Glomerular endothelial cell (primary cell): Measurements from ENCODE around the gene RELB. TPM values are rescaled to one million over a fixed set of nuclear protein-coding genes. Genes with fewer than 3 reads are reported as not detected.

Experiments used
- DNase-seq: peaks from one replicate; pipeline ENCODE4 v3.0.0-alpha.2; 2011; ENCODE audit warnings: low read depth, low spot score; ENCODE audit errors: extremely low read depth
- total RNA-seq: library from RNA; depleted of rRNA; stranded (reverse); fragments of >200 nt; gene quantifications from 2 replicates; pipeline ENCODE4 v1.2.3, GENCODE V29; 2015

The RELB gene
- total RNA-seq, 1 donor from 2014 or later = 46.9 TPM

GRCh38 chr19:45057444-45057843, 56.2 kb downstream of the RELB start:
- DNase-seq = no peak

DNA sequence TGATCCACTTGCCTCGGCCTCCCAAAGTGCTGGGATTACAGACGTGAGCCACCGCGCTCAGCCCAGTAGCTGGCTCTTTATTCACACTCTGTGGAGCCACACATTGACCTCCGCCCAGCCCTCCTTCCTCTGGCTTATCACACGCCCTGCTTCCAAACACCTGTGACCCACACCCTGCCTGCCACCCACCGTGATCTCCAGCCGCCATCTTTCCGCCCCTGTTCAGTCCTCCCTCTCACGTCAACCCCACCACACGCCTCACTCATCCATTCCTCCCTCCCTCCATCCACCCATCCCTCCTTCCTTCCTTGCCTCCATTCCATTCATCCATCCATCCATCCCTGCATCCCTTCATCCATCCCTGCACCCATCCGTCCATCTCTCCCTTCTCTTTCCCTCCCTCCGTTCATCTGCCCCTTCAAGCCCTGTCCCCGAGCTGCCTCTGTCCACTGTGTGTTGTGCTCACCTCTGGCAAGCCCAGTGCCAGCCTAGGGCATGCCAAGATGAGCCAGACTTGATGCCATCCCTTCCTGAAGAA, 57.4 kb downstream of the RELB start:
- DNase-seq = no peak

DNA sequence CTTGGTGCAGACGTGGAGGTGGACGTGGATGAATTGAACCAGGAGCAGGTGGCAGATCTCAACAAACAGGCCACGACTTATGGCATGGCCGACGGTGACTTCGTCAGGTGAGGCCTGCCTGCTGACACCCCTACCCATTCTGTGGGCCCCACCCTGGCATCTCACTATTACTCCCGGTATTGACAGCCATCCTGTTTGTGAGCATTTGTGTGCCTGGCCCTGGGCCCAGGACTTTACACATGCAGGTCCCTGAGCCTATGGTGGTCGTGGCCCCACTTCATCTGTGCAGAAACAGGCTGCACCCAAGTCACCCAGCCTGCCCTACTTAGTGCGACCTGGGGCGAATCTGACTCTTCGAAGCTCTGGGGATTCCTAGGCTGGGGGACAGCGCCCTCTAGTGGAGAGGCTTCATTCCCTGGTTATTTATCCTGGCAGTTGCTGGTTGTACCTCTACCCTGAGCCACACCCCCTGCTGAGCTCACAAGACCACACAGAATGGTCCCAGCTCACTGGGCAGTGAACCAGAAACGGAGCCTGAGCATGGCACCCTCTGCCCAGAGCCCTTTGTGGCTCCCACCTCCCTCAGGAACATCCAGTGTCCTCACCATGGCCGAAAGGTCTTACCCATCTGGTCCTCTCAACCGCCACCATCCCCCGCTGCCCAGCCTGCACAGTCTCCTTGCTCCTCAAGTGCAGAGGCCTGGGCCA, 58.1 kb downstream of the RELB start:
- DNase-seq = peak; percentile 44

DNA sequence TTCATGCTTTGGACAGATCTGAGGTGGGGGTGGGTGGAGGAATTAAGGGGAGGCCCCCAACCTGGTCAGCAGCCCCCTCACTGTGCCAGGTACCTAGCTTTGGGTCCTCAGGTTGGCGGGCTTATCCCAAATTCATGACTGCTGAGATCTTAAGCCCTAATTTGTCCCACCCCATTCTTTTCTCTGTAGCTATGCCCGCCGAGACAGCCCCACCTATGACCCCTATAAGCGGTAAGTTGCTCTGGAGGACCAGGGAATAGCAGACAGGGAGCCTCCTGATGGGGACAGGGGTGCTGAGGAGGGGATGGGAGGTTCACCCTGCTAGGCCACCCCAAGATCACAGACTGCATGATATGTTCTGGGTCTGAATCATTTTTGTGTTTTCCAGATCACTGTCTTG, 60.7 kb downstream of the RELB start:
- no peak for DNase-seq

DNA sequence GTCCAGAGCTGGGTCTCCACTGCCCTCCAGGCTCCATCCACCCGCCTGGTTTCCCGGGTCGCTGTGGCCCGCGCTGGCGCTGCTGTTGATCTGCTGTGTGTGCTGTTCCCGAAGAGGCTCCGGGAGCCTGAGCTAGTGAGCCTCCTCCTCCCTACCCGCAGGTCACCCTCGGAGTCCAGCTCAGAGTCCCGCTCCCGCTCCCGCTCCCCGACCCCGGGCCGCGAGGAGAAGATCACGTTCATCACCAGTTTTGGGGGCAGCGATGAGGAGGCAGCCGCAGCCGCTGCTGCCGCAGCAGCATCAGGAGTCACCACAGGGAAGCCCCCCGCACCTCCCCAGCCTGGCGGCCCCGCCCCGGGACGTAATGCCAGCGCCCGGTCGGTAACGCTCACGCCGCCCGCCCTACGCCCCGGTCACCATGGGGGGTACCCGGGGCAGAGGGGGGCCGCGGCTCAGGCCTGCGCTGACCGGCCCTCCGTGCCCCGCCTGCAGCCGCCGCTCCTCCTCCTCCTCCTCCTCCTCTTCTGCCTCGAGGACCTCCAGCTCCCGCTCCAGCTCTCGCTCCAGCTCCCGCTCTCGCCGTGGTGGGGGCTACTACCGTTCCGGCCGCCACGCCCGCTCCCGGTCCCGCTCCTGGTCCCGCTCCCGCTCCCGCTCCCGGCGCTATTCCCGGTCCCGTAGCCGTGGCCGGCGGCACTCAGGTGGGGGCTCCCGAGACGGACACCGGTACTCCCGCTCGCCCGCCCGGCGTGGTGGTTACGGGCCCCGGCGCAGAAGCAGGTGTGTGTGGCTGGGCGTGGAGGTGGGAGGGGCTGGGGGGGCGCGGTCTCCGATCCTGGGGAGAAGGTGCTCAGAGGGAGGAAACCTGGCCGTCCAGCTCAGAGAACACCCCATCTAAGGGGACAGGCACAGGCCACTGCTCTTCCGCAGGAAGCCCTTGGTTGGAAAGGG, 62.9 kb downstream of the RELB start:
- DNase-seq = no peak

DNA sequence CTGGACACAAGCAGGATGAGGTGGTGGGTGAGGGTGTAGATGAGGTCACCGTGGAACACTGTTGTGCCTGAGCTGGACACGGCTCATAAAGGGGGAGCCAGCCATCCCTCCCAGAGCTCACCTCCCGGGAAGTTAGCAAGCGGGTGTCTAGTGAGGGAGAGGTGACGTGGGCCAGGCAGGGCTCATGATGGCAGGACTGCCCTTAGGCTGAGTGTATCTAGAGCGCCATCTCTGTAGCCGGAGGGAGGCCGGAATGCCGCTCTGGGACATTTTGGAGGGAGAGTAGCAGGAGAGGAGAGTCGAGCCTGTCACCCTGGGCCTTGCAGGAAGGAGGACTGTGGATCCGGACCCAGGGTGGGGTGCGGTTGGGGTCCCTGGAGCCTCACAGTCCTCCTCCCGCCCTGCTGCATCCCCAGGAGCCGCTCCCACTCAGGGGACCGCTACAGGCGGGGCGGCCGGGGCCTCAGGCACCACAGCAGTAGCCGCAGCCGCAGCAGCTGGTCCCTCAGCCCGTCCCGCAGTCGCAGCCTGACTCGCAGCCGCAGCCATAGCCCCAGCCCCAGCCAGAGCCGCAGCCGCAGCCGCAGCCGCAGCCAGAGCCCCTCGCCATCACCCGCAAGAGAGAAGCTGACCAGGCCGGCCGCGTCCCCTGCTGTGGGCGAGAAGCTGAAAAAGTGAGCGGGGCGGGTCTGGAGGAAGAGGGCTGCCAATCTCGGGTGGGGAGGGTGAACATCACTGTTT, 65.8 kb downstream of the RELB start:
- DNase-seq = no peak

- no peak for DNase-seq
Measured at GRCh38 chr19:45068041-45068440, 66.8 kb downstream of the RELB start.

- DNase-seq = no peak
Measured at GRCh38 chr19:45069056-45069455, 67.8 kb downstream of the RELB start.

DNA sequence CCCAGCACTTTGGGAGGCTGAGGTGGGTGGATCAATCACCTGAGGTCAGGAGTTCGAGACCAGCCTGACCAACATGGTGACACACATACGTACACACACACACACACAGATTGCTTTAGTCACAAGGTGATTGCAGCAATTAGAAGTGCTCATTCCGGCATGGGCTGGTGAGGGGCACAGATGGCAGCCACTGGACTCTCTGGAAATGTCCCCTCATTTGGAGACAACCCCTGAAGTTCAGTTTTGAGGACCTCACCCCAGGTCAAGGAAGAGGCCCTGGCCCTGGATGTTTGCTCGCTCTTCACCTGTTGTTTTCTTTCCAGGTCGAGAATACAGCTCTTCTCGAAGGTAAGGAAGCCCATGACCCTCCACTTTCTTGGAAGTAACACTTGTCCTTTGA, 69.0 kb downstream of the RELB start:
- no peak for DNase-seq

DNA sequence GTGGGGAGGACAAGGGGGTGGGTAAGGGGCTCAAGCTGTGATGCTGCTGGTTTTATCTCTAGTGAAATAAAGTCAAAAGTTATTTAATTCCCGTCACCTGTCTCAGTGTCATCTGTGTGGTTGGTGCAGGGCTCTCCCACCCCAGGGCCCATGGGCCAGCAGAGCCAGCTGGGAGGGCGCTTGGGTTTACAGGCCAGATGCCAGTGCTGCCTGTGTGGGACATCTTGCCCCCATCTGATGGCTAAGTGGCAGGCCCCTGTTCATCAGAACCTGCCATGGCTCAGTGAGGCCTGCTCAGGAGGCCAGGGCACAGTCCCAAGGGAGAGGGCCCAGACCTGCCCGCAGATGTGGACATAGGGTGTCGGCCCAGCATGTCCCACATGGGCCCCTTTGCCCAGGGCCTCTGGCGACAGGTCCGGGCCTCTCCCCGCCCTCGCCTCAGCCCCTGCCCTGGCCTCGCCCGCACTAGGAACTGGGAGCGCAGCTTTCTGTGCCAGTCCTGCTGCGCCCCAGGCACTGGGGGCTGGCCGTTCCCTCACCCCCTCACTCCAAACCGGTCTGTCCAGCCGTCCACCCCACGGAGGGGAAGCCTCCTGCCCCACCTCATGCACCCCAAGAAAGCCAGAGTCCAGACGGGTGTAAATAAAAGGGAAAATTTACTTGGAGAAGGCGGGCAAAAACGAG, 69.7 kb downstream of the RELB start:
- DNase-seq = no peak

- DNase-seq = no peak
Measured at GRCh38 chr19:45071545-45071938, 70.3 kb downstream of the RELB start.

GRCh38 chr19:45071969-45072790, 70.9 kb downstream of the RELB start:
- no peak for DNase-seq

DNA sequence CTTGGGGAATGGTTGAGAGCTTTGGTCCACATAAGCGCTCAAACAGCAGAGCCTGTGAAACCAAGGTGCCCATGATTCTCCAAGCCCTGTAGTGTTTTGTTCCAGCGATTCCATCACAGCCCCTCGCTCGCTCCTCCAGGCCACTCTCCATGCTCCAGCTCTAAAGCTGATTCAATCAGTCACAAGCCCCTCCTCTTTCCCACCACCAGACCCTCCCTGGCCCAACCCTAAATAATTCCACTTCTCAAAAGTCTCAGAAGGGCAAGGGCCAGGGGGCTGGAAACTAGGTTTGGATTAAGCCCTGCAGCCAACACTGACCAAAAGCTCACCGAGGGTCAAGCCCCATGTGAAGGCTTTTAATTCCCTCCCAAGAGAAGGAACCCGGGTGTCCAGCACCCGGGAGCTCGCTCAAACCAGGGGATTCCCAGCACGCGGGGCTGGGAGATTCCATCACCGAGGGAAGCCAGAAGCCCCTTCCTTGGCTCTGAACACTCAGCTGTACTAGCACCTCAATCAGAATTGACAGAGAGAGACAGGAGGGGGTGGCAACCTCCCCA, 73.6 kb downstream of the RELB start:
- DNase-seq = no peak

DNA sequence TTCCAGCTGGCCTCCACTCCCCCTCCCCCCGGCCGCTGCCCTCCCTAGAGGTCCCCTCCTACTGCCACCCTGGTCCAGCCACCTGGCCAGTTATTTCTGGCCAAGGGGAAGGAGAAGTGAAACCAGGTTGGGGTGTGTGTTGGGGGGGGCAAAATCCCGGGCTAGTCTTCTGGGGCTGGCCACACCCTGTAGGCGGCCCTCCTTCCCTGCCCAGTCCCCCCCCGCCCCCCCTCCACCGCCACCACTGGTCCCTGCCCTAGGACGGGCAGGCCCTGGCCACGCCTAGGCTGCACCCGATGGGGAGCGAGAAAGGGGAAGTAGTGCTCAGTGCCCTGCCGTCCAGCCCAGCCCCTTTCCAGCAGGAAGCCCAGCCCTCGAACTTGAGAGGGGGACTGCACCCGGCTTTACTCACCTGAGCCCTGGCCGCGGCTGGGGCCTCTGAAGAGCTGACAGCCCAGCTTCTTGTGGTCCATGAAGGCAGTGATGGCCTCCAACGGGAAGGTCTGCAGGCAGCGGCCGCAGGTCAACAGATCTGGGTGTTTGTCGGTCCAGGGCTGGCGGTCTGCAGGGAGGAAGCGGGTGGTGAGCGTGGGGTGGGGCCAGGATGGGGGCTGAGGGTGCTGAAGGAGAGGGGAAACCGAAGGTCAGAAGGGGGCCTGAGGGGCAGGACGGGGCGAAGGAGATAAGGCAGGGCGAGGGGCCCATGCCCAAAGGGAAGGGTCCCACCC, 74.2 kb downstream of the RELB start:
- no peak for DNase-seq

- DNase-seq = no peak
Measured at GRCh38 chr19:45076029-45076850, 75.0 kb downstream of the RELB start, which contains the start of gene ZNF296. Gene ZNF296, minus strand, starts transcription at chr19:45076478. Its CDS starts 105 bp downstream, at chr19:45076373.

DNA sequence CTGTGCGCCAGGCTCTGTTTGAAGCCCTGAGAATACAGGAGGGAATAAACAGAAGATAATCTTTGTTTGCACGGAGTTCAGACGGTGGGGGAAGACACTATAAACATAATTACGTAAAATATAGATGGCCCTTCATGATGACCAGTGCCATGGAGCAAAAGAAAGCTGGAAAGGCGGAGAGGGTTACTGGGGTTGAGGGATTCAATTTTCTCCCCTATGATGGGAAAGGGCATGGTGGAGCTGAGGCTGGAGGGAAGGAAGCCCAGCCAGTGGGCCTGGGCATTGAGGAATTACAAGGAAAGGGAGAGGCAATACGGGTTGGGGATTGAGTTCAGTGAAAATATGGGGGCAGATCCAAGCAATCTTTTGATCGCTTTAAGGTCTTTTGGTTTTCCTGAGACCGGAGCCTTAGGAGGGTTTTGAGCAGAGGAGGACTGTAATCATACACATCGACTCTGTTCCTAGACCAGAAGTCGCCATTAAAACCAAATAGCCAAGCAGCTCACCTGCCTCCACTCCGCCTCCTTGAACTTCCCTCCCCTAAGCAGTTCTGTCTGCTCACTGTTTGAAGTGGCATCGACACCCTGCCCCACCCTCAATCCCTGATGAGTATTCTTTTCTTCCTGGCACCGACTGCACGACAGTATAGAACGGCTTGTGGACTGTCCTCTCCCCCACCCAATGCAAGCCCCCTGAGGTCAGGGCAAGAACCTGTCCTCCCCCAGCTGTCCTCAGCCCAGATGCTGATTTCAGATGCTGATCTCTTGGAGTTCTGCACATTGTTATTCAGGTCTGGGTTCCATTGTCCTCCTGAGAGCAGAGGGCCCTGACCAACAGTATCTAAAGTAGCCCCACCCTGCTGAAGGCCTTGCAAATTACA, 75.8 kb downstream of the RELB start:
- DNase-seq = no peak
